Measurements from ENCODE around the gene ZNF823.

DNA sequence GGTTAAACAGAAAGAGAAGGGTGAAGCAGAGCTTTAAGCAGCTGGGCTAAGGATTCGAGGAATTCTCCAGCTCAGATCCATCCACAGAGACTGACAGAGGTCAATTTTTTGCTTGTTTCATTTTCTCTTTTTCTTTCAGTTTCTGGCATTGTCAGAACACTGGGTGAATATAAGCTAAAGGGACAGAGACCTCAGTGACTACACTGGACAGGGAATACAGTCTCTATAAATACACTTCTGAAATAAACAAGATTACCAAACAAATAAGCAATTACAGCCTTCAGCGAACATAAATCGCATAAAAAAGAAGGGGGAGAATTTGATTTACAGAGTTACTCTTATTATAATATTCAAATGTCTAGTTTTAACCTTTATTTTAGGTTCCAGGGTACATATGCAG, 24.4 kb upstream of the ZNF823 start:
- TF ChIP-seq, protein P1, sequence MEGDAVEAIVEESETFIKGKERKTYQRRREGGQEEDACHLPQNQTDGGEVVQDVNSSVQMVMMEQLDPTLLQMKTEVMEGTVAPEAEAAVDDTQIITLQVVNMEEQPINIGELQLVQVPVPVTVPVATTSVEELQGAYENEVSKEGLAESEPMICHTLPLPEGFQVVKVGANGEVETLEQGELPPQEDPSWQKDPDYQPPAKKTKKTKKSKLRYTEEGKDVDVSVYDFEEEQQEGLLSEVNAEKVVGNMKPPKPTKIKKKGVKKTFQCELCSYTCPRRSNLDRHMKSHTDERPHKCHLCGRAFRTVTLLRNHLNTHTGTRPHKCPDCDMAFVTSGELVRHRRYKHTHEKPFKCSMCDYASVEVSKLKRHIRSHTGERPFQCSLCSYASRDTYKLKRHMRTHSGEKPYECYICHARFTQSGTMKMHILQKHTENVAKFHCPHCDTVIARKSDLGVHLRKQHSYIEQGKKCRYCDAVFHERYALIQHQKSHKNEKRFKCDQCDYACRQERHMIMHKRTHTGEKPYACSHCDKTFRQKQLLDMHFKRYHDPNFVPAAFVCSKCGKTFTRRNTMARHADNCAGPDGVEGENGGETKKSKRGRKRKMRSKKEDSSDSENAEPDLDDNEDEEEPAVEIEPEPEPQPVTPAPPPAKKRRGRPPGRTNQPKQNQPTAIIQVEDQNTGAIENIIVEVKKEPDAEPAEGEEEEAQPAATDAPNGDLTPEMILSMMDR (IDR thresholded peaks at IDR 0.05) = no peak
- TF ChIP-seq POLR2A (IDR thresholded peaks at IDR 0.05; ENCODE audit: low read depth) (no peak), EP300 (IDR thresholded peaks at IDR 0.05) (no peak), POLR2AphosphoS5 (IDR thresholded peaks at IDR 0.05) (no peak)

All from esophagus muscularis mucosa (tissue), 4 donors.